22Rv1 (cell line): Measurements from ENCODE around the gene EFCAB5.

Source experiments
- ZFX ChIP-seq: fragments of 450-650 bp; IDR thresholded peaks from 2 replicates; pipeline ENCODE4 v1.6.1; 2017; ENCODE audit warnings: antibody characterized with exemption, borderline replicate concordance
- TF ChIP-seq, protein P1 (sequence below): fragments of 450-650 bp; IDR thresholded peaks from 2 replicates; pipeline ENCODE4 v1.5.1; 2017; ENCODE audit warnings: mild to moderate bottlenecking

DNA sequence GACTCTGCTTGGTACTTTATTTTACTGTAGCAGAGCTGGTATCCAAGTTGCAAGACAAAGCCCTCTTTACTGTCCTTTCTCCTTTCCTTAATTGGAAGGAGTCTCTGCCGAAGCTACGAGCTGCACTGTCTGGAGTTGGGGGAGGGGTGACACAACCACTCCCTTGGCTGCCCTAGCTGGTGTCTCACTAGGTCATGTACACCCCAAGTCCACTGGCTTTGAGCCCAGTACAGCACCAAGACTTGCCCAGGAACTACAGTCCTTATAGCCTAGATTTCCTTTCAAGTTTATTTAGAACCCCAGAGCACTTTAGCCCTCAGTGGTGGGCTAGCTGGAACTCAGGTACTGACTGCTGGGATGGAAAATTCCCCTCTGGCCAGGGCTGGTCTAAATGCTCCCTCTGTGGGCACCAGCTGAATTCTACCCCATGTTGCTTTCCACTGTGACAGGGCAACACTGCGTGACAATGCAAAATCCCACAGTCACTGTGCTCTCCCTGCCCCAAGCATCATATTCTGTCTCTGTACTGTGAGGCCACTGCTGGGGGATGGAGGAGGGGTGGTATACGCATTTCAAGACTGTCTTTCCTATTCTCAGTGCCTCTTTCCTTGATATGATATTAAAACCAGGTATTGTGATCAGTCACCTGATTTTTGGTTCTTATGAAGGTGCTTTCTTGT lies 18.4 kb downstream of the EFCAB5 start:
- TF ChIP-seq, protein P1, sequence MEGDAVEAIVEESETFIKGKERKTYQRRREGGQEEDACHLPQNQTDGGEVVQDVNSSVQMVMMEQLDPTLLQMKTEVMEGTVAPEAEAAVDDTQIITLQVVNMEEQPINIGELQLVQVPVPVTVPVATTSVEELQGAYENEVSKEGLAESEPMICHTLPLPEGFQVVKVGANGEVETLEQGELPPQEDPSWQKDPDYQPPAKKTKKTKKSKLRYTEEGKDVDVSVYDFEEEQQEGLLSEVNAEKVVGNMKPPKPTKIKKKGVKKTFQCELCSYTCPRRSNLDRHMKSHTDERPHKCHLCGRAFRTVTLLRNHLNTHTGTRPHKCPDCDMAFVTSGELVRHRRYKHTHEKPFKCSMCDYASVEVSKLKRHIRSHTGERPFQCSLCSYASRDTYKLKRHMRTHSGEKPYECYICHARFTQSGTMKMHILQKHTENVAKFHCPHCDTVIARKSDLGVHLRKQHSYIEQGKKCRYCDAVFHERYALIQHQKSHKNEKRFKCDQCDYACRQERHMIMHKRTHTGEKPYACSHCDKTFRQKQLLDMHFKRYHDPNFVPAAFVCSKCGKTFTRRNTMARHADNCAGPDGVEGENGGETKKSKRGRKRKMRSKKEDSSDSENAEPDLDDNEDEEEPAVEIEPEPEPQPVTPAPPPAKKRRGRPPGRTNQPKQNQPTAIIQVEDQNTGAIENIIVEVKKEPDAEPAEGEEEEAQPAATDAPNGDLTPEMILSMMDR, result no peak
- TF ChIP-seq ZFX, result no peak
